H1 (cell line): ENCODE results near the gene POTEE. TPM values are rescaled to one million over a fixed set of nuclear protein-coding genes. Genes with fewer than 3 reads are reported as not detected.
"Not testable (repeated sequence)": the region's sequence is repeated elsewhere in the genome, so short reads cannot be mapped to it uniquely, and the experiment has no call there.

ENCODE experiments used
- CTCF ChIA-PET: fragments of 300-600 bp; sonication (Branson Sonifier 250); formaldehyde crosslinking; loops from one replicate; lab custom pipeline; 2021; ENCODE audit not compliant: partially characterized antibody; lab: Charles Lee
- POLR2A ChIA-PET: fragments of 300-600 bp; sonication (Branson Sonifier 250); formaldehyde crosslinking; loops from one replicate; lab custom pipeline; 2021; ENCODE audit warnings: inconsistent platforms; ENCODE audit not compliant: partially characterized antibody; lab: Charles Lee
- DNase-seq, 2 experiments: peaks; one replicate each; pipeline versions ENCODE4 v3.0.0 to v3.0.0-alpha.2; 2010 to 2022; ENCODE audit warnings: low spot score in 2 of 2, low read depth in 1 of 2, mixed read lengths in 1 of 2
- FAIRE-seq: peaks from 2 replicates; lab custom pipeline; 2011; peaks lifted over from hg19 to GRCh38; lab: Jason Lieb, UNC
- H2AFZ ChIP-seq: 2 replicates; pipeline ENCODE4 v1.8.1; 2012; ENCODE audit warnings: low read length, inconsistent platforms
- H2AK5ac ChIP-seq: 2 replicates; pipeline ENCODE4 v1.6.1; 2013; ENCODE audit warnings: low read depth, low read length
- H2BK120ac ChIP-seq: replicated peaks from 2 replicates; pipeline ENCODE3; 2013; ENCODE audit warnings: low read depth, low read length, inconsistent platforms
- H2BK12ac ChIP-seq: 2 replicates; pipeline ENCODE4 v1.6.1; 2013; ENCODE audit warnings: low read depth, low read length
- H2BK15ac ChIP-seq: 2 replicates; pipeline ENCODE4 v1.6.1; 2013; ENCODE audit warnings: low read length
- H2BK20ac ChIP-seq: 2 replicates; pipeline ENCODE4 v1.6.1; 2013; ENCODE audit warnings: low read length
- H2BK5ac ChIP-seq: 2 replicates; pipeline ENCODE4 v1.6.1; 2013; ENCODE audit warnings: low read depth, low read length
- H3K14ac ChIP-seq: 2 replicates; pipeline ENCODE4 v1.6.1; 2013; ENCODE audit warnings: inconsistent platforms; ENCODE audit not compliant: insufficient read length
- H3K18ac ChIP-seq: 2 replicates; pipeline ENCODE4 v1.6.1; 2013; ENCODE audit warnings: low read length; ENCODE audit errors: extremely low read depth
- H3K23ac ChIP-seq: 2 replicates; pipeline ENCODE4 v1.6.1; 2013; ENCODE audit warnings: inconsistent platforms; ENCODE audit not compliant: insufficient read length
- H3K23me2 ChIP-seq: 2 replicates; pipeline ENCODE4 v1.6.1; 2013; ENCODE audit warnings: low read depth, low read length
- H3K27ac ChIP-seq: 2 replicates; pipeline ENCODE4 v1.6.1; 2011; ENCODE audit warnings: low read depth, low read length, inconsistent platforms
- H3K27me3 ChIP-seq, 4 experiments: replicated peaks in 1 of 4; 1 replicate in 1 of 4; 2 replicates in 3 of 4; pipeline versions ENCODE4 v1.6.1 to v1.8.1; 2011 to 2013; ENCODE audit warnings: low read length in 3 of 4, mild to moderate bottlenecking in 3 of 4, inconsistent platforms in 2 of 4, mixed read lengths in 2 of 4, moderate library complexity in 1 of 4; ENCODE audit not compliant: control insufficient read depth in 3 of 4, insufficient read depth in 3 of 4; ENCODE audit errors: extremely low read depth in 1 of 4
- H3K36me3 ChIP-seq, 4 experiments: 2 replicates each; pipeline versions ENCODE4 v1.6.1 to v1.8.1; 2011 to 2013; ENCODE audit warnings: mild to moderate bottlenecking in 4 of 4, low read length in 3 of 4, moderate library complexity in 2 of 4, control low read depth in 1 of 4, inconsistent platforms in 1 of 4; ENCODE audit not compliant: insufficient read depth in 4 of 4, control insufficient read depth in 2 of 4
- H3K4ac ChIP-seq: replicated peaks from 2 replicates; pipeline ENCODE3; 2013; ENCODE audit warnings: low read length, low read depth, mixed read lengths, inconsistent platforms; ENCODE audit not compliant: insufficient read length
- H3K4me1 ChIP-seq, 4 experiments: replicated peaks in 1 of 4; 1 replicate in 1 of 4; 2 replicates in 3 of 4; pipeline versions ENCODE4 v1.6.1 to v1.8.1; 2011 to 2013; ENCODE audit warnings: low read length in 3 of 4, inconsistent platforms in 2 of 4, mixed read lengths in 1 of 4; ENCODE audit not compliant: insufficient read depth in 4 of 4, control insufficient read depth in 3 of 4
- H3K4me2 ChIP-seq, 2 experiments: 2 replicates each; pipeline versions ENCODE4 v1.6.1 to v1.8.1; 2011 to 2013; ENCODE audit warnings: low read depth in 2 of 2, low read length in 2 of 2, control low read depth in 1 of 2, inconsistent platforms in 1 of 2, mild to moderate bottlenecking in 1 of 2; ENCODE audit not compliant: insufficient read depth in 1 of 2
- H3K4me3 ChIP-seq, 4 experiments: fragments of 200-600, 300-600 bp in 1 of 4; sonication (generic), shearing (Covaris generic), sonication (Bioruptor Twin) in 1 of 4; 2 replicates each; pipeline versions ENCODE4 v1.5.1 to v1.8.1; 2011 to 2016; ENCODE audit warnings: low read length in 4 of 4, low read depth in 3 of 4, control low read depth in 2 of 4, inconsistent platforms in 2 of 4, mild to moderate bottlenecking in 2 of 4, mixed read lengths in 1 of 4, moderate library complexity in 1 of 4; ENCODE audit not compliant: insufficient read depth in 2 of 4; ENCODE audit errors: extremely low read depth in 1 of 4
- H3K56ac ChIP-seq: replicated peaks from 2 replicates; pipeline ENCODE3; 2013; ENCODE audit warnings: low read depth, mild to moderate bottlenecking, mixed read lengths, low read length, inconsistent platforms; ENCODE audit not compliant: insufficient read length
- H3K79me1 ChIP-seq: 2 replicates; pipeline ENCODE4 v1.6.1; 2013; ENCODE audit warnings: low read depth, low read length, control low read depth
- H3K79me2 ChIP-seq, 2 experiments: 2 replicates each; pipeline versions ENCODE4 v1.6.1 to v1.8.1; 2012 to 2013; ENCODE audit warnings: low read length in 2 of 2, mild to moderate bottlenecking in 2 of 2, inconsistent platforms in 1 of 2; ENCODE audit not compliant: insufficient read depth in 2 of 2, control insufficient read depth in 1 of 2
- H3K9ac ChIP-seq, 4 experiments: replicated peaks in 1 of 4; 1 replicate in 1 of 4; 2 replicates in 3 of 4; pipeline versions ENCODE4 v1.6.1 to v1.8.1; 2011 to 2013; ENCODE audit warnings: low read depth in 3 of 4, low read length in 3 of 4, control low read depth in 2 of 4, mild to moderate bottlenecking in 2 of 4, moderate library complexity in 2 of 4, inconsistent platforms in 1 of 4; ENCODE audit errors: extremely low read depth in 1 of 4
- H3K9me3 ChIP-seq, 2 experiments: 2 replicates each; pipeline versions ENCODE4 v1.6.1 to v1.8.1; 2012 to 2013; ENCODE audit warnings: mild to moderate bottlenecking in 2 of 2, moderate library complexity in 2 of 2, control low read depth in 1 of 2, inconsistent platforms in 1 of 2, low read depth in 1 of 2, low read length in 1 of 2, mixed read lengths in 1 of 2; ENCODE audit not compliant: insufficient read depth in 2 of 2
- H4K20me1 ChIP-seq, 2 experiments: replicated peaks in 1 of 2; 2 replicates each; pipeline versions ENCODE3 to v1.8.1; 2011 to 2013; ENCODE audit warnings: inconsistent platforms in 2 of 2, low read length in 2 of 2, mild to moderate bottlenecking in 1 of 2; ENCODE audit not compliant: insufficient read depth in 2 of 2, control insufficient read depth in 1 of 2
- H4K5ac ChIP-seq: 2 replicates; pipeline ENCODE4 v1.6.1; 2013; ENCODE audit warnings: low read length, low read depth, mixed read lengths, inconsistent platforms; ENCODE audit not compliant: insufficient read length
- H4K8ac ChIP-seq: 2 replicates; pipeline ENCODE4 v1.8.0; 2013; ENCODE audit warnings: mild to moderate bottlenecking, moderate library complexity, low read length, inconsistent platforms; ENCODE audit not compliant: insufficient read depth; ENCODE audit errors: extremely low read depth
- H4K91ac ChIP-seq: replicated peaks from 2 replicates; pipeline ENCODE3; 2013; ENCODE audit warnings: low read length, mixed read lengths, inconsistent platforms; ENCODE audit not compliant: insufficient read length
- WGBS, 2 experiments: shearing (Covaris generic) in 1 of 2; methylation state at CpG; one replicate each; pipeline versions ENCODE4 v1.1.6 to v1.1.7; 2013 to 2015; ENCODE audit warnings: low lambda C conversion rate in 2 of 2, mixed read lengths in 2 of 2, inconsistent platforms in 1 of 2, low coverage in 1 of 2, missing lambda C conversion rate in 1 of 2; ENCODE audit not compliant: insufficient replicate concordance in 2 of 2, insufficient coverage in 1 of 2, insufficient read length in 1 of 2; ENCODE audit errors: extremely low coverage in 1 of 2, missing lambda C conversion rate in 1 of 2; 5-methylcytosine and 5-hydroxymethylcytosine counted together
- polyA plus RNA-seq, 7 experiments: library from polyadenylated mRNA; depleted of rRNA in 3 of 7; stranded (reverse) in 5 of 7; unstranded in 2 of 7; fragments of >200 nt in 5 of 7; fragments of 200-250 nt in 2 of 7; gene quantifications; 1 replicate in 5 of 7; 2 replicates in 1 of 7; 4 replicates in 1 of 7; pipeline versions ENCODE4 v1.2.1 to v1.2.3, GENCODE V29; 2011 to 2013; ENCODE audit warnings: missing spikeins in 2 of 7, mixed read lengths in 2 of 7
- total RNA-seq: library from RNA; stranded (reverse); fragmentation: NEBNext Ultra II Directional; extraction: Animal tissue kit (Norgen Biotek cat#: 25700); gene quantifications from 2 replicates; pipeline ENCODE4 v1.2.1, GENCODE V29; 2021

Gene POTEE
- total and polyA plus RNA-seq, 2 of the 8 experiments (the other 6 are each of a cell fraction or from before 2014, with no cell fraction given): 0.30 to 0.41 TPM

DNA sequence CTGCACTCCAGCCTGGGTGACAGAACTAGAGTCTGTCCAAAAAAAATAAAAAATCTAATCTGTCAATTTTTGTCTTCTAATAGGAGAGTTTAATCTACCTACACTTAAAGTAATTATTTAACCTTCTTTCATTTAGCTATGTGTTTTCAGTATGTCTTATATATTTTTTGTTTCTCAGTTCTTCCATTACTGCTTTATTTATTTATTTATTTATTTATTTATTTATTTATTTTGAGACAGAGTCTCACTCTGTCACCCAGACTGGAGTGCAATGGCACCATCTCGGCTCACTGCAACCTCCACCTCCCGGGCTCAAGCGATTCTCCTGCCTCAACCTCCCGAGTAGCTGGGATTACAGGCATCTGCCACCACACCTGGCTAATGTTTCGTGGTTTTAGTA lies 43.8 kb upstream of the POTEE start:
- H2BK12ac ChIP-seq, H3K4me2 ChIP-seq, H3K18ac ChIP-seq, H3K23ac ChIP-seq, H4K8ac ChIP-seq, H3K4me1 ChIP-seq, H3K36me3 ChIP-seq, H4K20me1 ChIP-seq, H3K14ac ChIP-seq, H2BK5ac ChIP-seq, FAIRE-seq, H3K4me3 ChIP-seq, H3K27me3 ChIP-seq, H4K91ac ChIP-seq, H4K5ac ChIP-seq, POLR2A ChIA-PET, H2BK15ac ChIP-seq, H2AK5ac ChIP-seq, H3K79me2 ChIP-seq, H3K4ac ChIP-seq, H2AFZ ChIP-seq, H3K27ac ChIP-seq, H2BK120ac ChIP-seq, DNase-seq, H3K9me3 ChIP-seq, H3K23me2 ChIP-seq, H3K56ac ChIP-seq, H3K79me1 ChIP-seq, H2BK20ac ChIP-seq, H3K9ac ChIP-seq: not testable (repeated sequence)
- 94% methylated on average over 5 of the region's 5 CpGs; no CpG with 5 or more reads in 1 of the 2 experiments for WGBS, 2 experiments
- CTCF ChIA-PET: interaction anchor here (2.0 to 3.5 kb wide), 2 partner anchors 11 to 248 kb away, joined by 9 to 28 read pairs; no protein-coding TSS in a partner anchor
